HepG2 (cell line): ENCODE results near the gene SCAI. TPM values are rescaled to one million over a fixed set of nuclear protein-coding genes. Genes with fewer than 3 reads are reported as not detected.
A peak's percentile ranks its signal among the peaks of the same experiment; 100 is the strongest.

Source experiments
- ATF1 ChIP-seq: IDR thresholded peaks from 2 replicates; pipeline ENCODE4 v1.6.1; 2016; ENCODE audit warnings: mild to moderate bottlenecking, control low read depth
- BCL6 ChIP-seq: IDR thresholded peaks from 2 replicates; pipeline ENCODE4 v1.6.1; 2016; ENCODE audit warnings: missing genetic modification reagents, missing compliant biosample characterization
- IRF2 ChIP-seq: IDR thresholded peaks from 2 replicates; pipeline ENCODE4 v1.6.1; 2018; ENCODE audit warnings: missing genetic modification reagents, missing compliant biosample characterization
- SATB2 ChIP-seq: sonication (generic); formaldehyde crosslinking; IDR thresholded peaks from 2 replicates; pipeline ENCODE4 v1.5.0; 2020; ENCODE audit warnings: missing genetic modification reagents
- SKIL ChIP-seq: sonication (generic); formaldehyde crosslinking; IDR thresholded peaks from 2 replicates; pipeline ENCODE4 v1.8.0; 2022; ENCODE audit warnings: missing genetic modification reagents, mild to moderate bottlenecking, moderate library complexity, borderline replicate concordance
- SRSF4 ChIP-seq: fragments of 200-400 bp; formaldehyde crosslinking; IDR thresholded peaks from one replicate; pipeline ENCODE4 v1.6.1; 2018; ENCODE audit warnings: mild to moderate bottlenecking, low read depth, low read length, moderate library complexity; ENCODE audit not compliant: poor library complexity, severe bottlenecking
- TP53 ChIP-seq: sonication (generic); formaldehyde crosslinking; conservative IDR thresholded peaks from 2 replicates; pipeline ENCODE4 v1.4.0; 2020; ENCODE audit warnings: missing genetic modification reagents
- TRAFD1 ChIP-seq: sonication (generic); formaldehyde crosslinking; IDR thresholded peaks from 2 replicates; pipeline ENCODE4 v1.5.1; 2020; ENCODE audit warnings: missing genetic modification reagents, mild to moderate bottlenecking, borderline replicate concordance
- UBTF ChIP-seq: sonication (generic); formaldehyde crosslinking; IDR thresholded peaks from 2 replicates; pipeline ENCODE4 v1.4.0; 2020; ENCODE audit warnings: mild to moderate bottlenecking, missing genetic modification reagents
- ZNF235 ChIP-seq: sonication (generic); formaldehyde crosslinking; IDR thresholded peaks from 2 replicates; pipeline ENCODE4 v1.8.1; 2023; ENCODE audit warnings: mild to moderate bottlenecking, missing genetic modification reagents, borderline replicate concordance
- ZNF3 ChIP-seq: IDR thresholded peaks from 2 replicates; pipeline ENCODE4 v1.7.0; 2017; ENCODE audit warnings: inconsistent platforms
- ZNF557 ChIP-seq: sonication (generic); formaldehyde crosslinking; IDR thresholded peaks from 2 replicates; pipeline ENCODE4 v1.4.0; 2020; ENCODE audit warnings: missing genetic modification reagents
- ZNF619 ChIP-seq: sonication (generic); formaldehyde crosslinking; IDR thresholded peaks from 2 replicates; pipeline ENCODE4 v1.4.0; 2020; ENCODE audit warnings: mild to moderate bottlenecking, missing genetic modification reagents
- ZNF710 ChIP-seq: sonication (generic); formaldehyde crosslinking; IDR thresholded peaks from 2 replicates; pipeline ENCODE4 v1.5.0; 2020; ENCODE audit warnings: mild to moderate bottlenecking, missing genetic modification reagents, borderline replicate concordance
- ZNF891 ChIP-seq: sonication (generic); formaldehyde crosslinking; IDR thresholded peaks from 2 replicates; pipeline ENCODE4 v1.5.0; 2020; ENCODE audit warnings: mild to moderate bottlenecking, missing genetic modification reagents
- polyA plus RNA-seq, 8 experiments: library from polyadenylated mRNA; depleted of rRNA in 3 of 8; stranded (reverse) in 7 of 8; unstranded in 1 of 8; fragments of >200 nt; fragmentation: Illumina TruSeq in 4 of 8; extraction: Trizol in 4 of 8; gene quantifications; 2 replicates each; pipeline versions ENCODE4 v1.2.1 to v1.2.3, GENCODE V29; 2011 to 2016; ENCODE audit warnings: low read depth in 4 of 8, missing spikeins in 1 of 8, mixed read lengths in 1 of 8; ENCODE audit not compliant: insufficient read depth in 1 of 8
- total RNA-seq, 5 experiments: library from RNA; depleted of rRNA; stranded (reverse); fragments of >200 nt; fragmentation: Illumina TruSeq; extraction: Trizol; gene quantifications; 2 replicates each; pipeline ENCODE4 v1.2.3, GENCODE V29; 2016; ENCODE audit warnings: low read depth in 1 of 5
- TF ChIP-seq, protein P1 (sequence below): sonication (generic); formaldehyde crosslinking; IDR thresholded peaks from 2 replicates; pipeline ENCODE4 v1.4.0; 2020; ENCODE audit warnings: missing genetic modification reagents

SCAI gene
- total and polyA plus RNA-seq, 2 of the 13 experiments (the other 11 are each of a cell fraction or from before 2014, with no cell fraction given): 4.4 to 8.4 TPM

GRCh38 chr9:125189361-125190289 lies 46.3 kb upstream of the SCAI start, which contains the start of gene PPP6C (continued):
- TF ChIP-seq ZNF710 (CRISPR knock-in tag) (no peak; the same call in 1 of the 2 replicates), ZNF557 (CRISPR knock-in tag) (no peak), ZNF235 (CRISPR knock-in tag) (no peak), IRF2 (CRISPR knock-in tag) (peak; percentile 93; the same call in 1 of the 2 replicates), ZNF619 (CRISPR knock-in tag) (0 out of 2 replicates have a peak, but pooled peaks have one; percentile 23), SRSF4 (no peak), BCL6 (CRISPR knock-in tag) (no peak), SKIL (CRISPR knock-in tag) (no peak), TP53 (CRISPR knock-in tag) (no peak), ZNF891 (CRISPR knock-in tag) (0 out of 2 replicates have a peak, but pooled peaks have one; percentile 26), TRAFD1 (CRISPR knock-in tag) (no peak), ZNF3 (CRISPR knock-in tag) (no peak), UBTF (CRISPR knock-in tag) (no peak; the same call in 1 of the 2 replicates), ATF1 (CRISPR knock-in tag) (peak; percentile 77), SATB2 (CRISPR knock-in tag) (no peak)
- TF ChIP-seq, protein P1, sequence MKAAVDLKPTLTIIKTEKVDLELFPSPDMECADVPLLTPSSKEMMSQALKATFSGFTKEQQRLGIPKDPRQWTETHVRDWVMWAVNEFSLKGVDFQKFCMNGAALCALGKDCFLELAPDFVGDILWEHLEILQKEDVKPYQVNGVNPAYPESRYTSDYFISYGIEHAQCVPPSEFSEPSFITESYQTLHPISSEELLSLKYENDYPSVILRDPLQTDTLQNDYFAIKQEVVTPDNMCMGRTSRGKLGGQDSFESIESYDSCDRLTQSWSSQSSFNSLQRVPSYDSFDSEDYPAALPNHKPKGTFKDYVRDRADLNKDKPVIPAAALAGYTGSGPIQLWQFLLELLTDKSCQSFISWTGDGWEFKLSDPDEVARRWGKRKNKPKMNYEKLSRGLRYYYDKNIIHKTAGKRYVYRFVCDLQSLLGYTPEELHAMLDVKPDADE (CRISPR knock-in tag): no peak
